ENCODE measurements around the gene OR4C6.

OR4C6 gene

GRCh38 chr11:55658031-55658573, 3.9 kb upstream of the OR4C6 start:
- no peaks in the 10 kb centered on the region for H3K4me1 Mint-ChIP-seq
- H3K4me3 Mint-ChIP-seq, result no peak overlapping the region
- peaks cover 22% of the 10 kb centered on the region for H3K9me3 Mint-ChIP-seq
- DNase-seq, result no peak
- H3K27me3 Mint-ChIP-seq (ENCODE audit: low read depth, poor library complexity), result no peaks in the 10 kb centered on the region
- no peak for TF ChIP-seq CTCF (IDR thresholded peaks at IDR 0.05)
- H3K36me3 Mint-ChIP-seq (ENCODE audit: low read depth), result no peaks in the 10 kb centered on the region
- no peak overlapping the region for H3K27ac Mint-ChIP-seq

GRCh38 chr11:55658608-55659007, 3.4 kb upstream of the OR4C6 start:
- no peaks in the 10 kb centered on the region for H3K36me3 Mint-ChIP-seq (ENCODE audit: low read depth)
- no peak overlapping the region for H3K27ac Mint-ChIP-seq
- H3K9me3 Mint-ChIP-seq, result peaks cover 25% of the 10 kb centered on the region
- H3K27me3 Mint-ChIP-seq (ENCODE audit: low read depth, poor library complexity), result no peaks in the 10 kb centered on the region
- DNase-seq, result no peak
- no peak for TF ChIP-seq CTCF (IDR thresholded peaks at IDR 0.05)
- no peak overlapping the region for H3K4me3 Mint-ChIP-seq
- no peaks in the 10 kb centered on the region for H3K4me1 Mint-ChIP-seq

- TF ChIP-seq CTCF (IDR thresholded peaks at IDR 0.05), result no peak
- Mint-ChIP-seq H3K4me3 (no peak overlapping the region), H3K27ac (no peak overlapping the region), H3K4me1 (no peaks in the 10 kb centered on the region), H3K27me3 (ENCODE audit: low read depth, poor library complexity) (peaks cover 4% of the 10 kb centered on the region), H3K36me3 (ENCODE audit: low read depth) (no peaks in the 10 kb centered on the region), H3K9me3 (peaks cover 25% of the 10 kb centered on the region)
- DNase-seq, result no peak
These were observed 7.4 kb downstream of the OR4C6 start for GRCh38 chr11:55669376-55669775.

- Mint-ChIP-seq H3K4me3 (no peak overlapping the region), H3K36me3 (ENCODE audit: low read depth) (no peaks in the 10 kb centered on the region), H3K4me1 (no peaks in the 10 kb centered on the region), H3K9me3 (peaks cover 23% of the 10 kb centered on the region), H3K27ac (no peak overlapping the region), H3K27me3 (ENCODE audit: low read depth, poor library complexity) (no peaks in the 10 kb centered on the region)
- no peak for TF ChIP-seq CTCF (IDR thresholded peaks at IDR 0.05)
- DNase-seq, result no peak
These were observed 11.9 kb downstream of the OR4C6 start for GRCh38 chr11:55673860-55674259.

- DNase-seq, result no peak
- Mint-ChIP-seq H3K27ac (no peak overlapping the region), H3K9me3 (peaks cover 61% of the 10 kb centered on the region), H3K4me3 (no peak overlapping the region), H3K36me3 (ENCODE audit: low read depth) (no peaks in the 10 kb centered on the region), H3K27me3 (ENCODE audit: low read depth, poor library complexity) (peaks cover 3% of the 10 kb centered on the region), H3K4me1 (no peaks in the 10 kb centered on the region)
- TF ChIP-seq CTCF (IDR thresholded peaks at IDR 0.05), result no peak
These were observed 35.8 kb downstream of the OR4C6 start for GRCh38 chr11:55697817-55698216.

- no peak overlapping the region for H3K4me3 Mint-ChIP-seq
- DNase-seq, result no peak
- no peaks in the 10 kb centered on the region for H3K36me3 Mint-ChIP-seq (ENCODE audit: low read depth)
- peaks cover 65% of the 10 kb centered on the region for H3K9me3 Mint-ChIP-seq
- peaks cover 3% of the 10 kb centered on the region for H3K27me3 Mint-ChIP-seq (ENCODE audit: low read depth, poor library complexity)
- no peaks in the 10 kb centered on the region for H3K4me1 Mint-ChIP-seq
- no peak for TF ChIP-seq CTCF (IDR thresholded peaks at IDR 0.05)
- H3K27ac Mint-ChIP-seq, result no peak overlapping the region
These were observed 39.4 kb downstream of the OR4C6 start for GRCh38 chr11:55701429-55701828.
